NCI-H1048 (cell line): Measurements from ENCODE around the gene JUP.
"Not testable (repeated sequence)": the region's sequence is repeated elsewhere in the genome, so short reads cannot be mapped to it uniquely, and the experiment has no call there.

Experiments
- DNase-seq: peaks from one replicate; lab custom pipeline; 2025; lab: John Stamatoyannopoulos, UW

Gene JUP

DNA sequence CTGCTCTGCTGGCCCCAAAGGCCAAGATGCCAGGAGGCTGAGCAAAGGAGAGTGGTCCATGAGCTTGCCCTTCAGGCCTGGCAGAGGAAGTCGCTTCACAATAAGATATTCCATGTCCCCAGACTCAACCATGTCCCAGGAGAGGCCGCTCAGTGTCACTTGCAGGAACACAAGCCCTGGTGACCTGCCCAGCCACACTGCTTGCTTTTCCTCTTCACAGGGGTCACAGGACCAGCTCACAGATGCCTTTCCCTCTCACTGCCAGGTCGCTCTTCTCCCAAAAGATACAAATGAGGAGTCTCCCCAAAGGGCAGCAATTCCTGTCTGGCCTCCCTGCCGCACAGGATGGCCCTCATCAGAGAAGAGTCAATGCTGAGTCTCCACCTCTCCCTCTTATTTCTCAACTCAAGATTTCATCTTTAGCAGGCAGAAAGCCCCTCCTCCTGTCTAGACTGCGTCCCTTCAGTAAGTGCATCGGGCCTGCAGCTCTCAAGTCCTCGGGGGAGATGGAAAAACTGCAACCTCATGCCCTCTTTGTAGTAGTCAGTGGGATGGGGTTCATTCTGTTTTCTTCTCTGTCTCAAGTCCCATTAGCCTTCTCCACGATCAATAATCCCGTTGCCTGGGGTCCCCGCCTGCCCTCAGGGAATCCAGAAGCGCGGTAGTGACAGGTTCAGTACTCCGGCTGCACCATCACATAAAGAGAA lies 5.0 kb downstream of the JUP start:
- no peak for DNase-seq

DNA sequence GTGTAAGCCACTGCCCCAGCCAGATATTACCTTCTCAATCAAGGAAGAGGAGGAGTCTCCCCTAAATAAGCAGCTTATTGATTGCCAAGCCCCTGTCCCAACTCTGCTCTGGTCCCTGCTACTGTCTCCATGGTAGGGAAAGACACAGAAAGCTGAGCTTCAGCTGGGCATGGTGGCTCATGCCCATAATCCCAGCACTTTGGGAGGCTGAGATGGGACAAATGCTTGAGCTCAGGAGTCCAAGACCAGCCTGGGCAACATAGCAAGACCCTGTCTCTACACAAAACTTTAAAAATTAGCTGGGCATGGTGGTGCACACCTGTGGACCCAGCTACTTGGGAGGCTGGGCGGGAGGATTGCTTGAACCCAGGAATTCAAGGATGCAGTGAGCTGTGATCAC lies 6.6 kb downstream of the JUP start:
- DNase-seq, result no peak

DNA sequence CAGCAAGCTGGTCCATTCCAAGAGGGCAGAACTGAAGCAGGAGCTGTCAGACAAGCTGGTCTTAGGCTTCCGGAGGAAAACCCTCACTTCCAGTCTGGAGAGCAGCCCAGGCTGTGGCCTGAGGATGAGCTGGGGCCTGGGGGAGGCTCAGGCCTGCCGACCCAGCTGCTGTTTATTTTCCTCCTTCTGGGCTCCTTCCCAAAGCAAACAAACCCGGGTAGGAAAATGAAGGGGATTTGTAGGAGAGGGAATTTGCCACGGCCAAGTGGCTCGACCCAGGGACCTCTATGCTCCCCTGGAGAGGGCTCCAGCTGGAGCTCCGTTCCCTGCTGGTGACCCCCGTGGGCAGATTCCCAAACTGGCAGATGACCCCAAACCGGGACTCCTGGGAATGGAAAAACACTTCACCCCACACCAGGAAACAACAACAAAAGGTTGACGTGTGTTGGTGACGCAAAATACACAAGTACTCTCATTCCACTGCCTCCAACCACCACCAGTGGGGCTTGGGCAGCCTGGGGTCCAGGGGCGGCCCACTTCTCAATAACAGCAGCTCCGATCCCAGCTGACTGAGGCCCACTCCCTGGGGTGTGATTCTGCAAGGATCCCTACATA lies 8.8 kb downstream of the JUP start:
- DNase-seq, result no peak

GRCh38 chr17:41777157-41777573 lies 9.3 kb downstream of the JUP start:
- no peak for DNase-seq

GRCh38 chr17:41776262-41776900 lies 10.1 kb downstream of the JUP start:
- DNase-seq, result not testable (repeated sequence)

GRCh38 chr17:41775394-41776226 lies 10.9 kb downstream of the JUP start:
- no peak for DNase-seq

DNA sequence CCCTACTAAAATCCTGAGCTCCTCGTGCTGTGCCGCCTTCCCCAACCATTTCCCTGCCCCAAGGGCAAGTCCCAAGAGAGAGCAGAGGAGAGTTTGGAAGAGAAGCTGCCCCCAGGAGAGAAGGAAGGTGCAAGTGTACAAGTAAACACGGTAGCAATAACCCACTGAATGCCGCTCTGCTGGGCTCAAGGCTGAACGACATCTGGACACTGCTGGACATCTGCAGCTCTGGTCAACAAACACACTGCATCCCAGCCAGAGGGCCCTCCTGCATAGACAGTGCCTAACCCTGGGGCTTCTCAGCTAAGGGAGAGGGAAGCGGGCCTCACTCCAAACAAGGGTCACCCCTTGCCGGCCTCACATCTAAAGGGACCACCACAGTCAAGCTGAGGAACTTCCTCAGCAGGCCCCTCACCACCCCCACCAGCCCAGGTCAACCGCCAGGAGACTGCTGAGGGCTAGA lies 12.7 kb downstream of the JUP start:
- DNase-seq, result no peak

- DNase-seq, result no peak
Observed at GRCh38 chr17:41773190-41773588, 13.3 kb downstream of the JUP start.

DNA sequence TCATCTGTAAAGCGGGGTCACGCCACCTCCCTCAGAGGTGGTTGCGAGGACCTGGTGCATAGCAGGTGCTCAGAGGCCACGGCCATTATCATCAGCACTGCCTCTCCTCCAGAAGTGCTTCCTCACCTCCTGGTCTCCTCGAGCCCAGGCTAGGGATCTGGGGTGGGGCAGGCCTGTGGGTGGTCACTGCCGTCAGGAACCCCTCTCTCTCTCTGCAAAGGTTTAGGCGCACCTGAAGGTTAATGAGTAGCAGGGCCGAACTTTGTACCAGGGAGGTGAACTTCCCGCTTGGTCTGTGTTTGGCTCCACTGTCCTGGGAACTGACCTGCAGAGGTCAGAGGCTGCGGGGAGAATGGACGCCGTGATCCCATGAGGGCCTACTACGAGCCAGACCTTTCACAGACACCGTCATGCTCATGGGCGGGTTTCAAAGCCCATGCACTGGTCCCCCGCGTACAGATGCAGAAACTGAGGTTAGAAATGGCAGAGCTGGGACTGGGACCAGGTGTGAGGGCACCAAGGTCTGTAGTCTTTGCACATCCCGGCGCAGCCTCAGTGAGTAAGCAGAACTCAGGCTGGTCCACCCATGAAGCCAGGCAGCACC lies 13.8 kb downstream of the JUP start:
- DNase-seq, result no peak

DNA sequence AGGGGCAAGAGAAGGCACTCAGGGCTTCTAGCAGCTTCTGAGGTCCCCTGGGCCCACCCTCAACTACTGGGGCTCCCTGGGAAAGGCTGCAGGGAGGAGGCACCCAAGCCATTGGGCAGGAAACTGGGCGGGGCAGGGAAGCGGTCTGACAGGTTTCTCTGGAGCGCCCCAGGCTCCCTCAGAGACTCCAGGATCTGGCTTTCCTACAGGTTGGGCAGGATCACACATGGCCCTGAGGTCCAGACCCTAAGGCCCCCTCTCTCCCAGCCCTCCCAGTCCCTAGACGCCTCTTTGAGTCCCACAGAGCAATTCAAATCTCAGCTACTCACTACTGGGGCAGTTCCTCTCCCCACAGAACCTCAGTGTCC lies 14.3 kb downstream of the JUP start:
- DNase-seq, result no peak

- DNase-seq, result no peak
Observed at GRCh38 chr17:41771389-41772206, 14.9 kb downstream of the JUP start.

DNA sequence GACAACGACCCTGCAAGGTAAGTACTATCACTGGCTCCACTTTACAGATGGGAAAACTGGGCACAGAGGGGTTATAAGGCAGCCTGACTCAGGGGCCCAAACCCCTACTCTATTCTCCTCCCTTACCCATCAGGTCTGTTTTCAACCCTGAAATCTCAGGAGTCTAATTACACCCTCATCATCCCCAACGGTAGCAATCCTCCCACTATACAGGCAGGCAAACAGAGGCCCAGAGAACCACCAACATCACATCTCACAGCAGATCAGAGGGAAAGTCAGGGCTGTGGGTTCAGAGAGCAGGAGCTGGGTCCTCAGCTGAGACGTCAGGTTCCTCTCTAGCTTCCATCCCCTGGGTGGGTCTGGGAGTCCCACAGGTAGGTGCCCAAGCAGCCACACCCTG lies 16.5 kb downstream of the JUP start:
- DNase-seq, result no peak

GRCh38 chr17:41769346-41769862 lies 17.1 kb downstream of the JUP start:
- no peak for DNase-seq

DNA sequence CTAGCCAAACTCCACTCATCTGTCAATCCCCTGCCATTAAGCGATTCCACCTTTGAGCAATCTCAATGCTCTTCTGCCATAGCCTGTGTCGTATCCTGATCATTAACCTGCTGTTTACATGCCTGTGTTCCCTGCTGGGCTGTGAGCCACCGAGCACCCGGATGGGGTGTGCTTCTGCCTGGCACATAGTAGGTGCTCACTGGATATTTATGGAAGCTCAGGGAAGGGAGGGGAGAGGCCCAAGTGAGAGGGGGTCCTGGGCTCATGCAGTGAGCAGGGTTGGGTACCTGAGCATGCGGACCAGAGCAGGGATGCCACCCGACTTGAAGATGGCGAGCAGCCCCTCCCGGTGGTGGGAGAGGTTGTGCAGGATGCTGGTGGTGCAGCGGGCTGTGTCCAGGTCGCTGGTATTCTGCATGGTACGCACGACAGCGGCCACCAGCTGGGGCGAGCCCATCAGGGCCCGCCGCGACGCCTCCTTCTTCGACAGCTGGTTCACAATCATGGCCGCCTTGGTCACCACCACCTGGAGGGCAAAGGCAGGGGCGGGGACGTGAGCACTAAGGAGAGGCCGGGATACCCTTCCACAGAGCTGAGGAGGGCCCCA lies 17.7 kb downstream of the JUP start:
- no peak for DNase-seq

DNA sequence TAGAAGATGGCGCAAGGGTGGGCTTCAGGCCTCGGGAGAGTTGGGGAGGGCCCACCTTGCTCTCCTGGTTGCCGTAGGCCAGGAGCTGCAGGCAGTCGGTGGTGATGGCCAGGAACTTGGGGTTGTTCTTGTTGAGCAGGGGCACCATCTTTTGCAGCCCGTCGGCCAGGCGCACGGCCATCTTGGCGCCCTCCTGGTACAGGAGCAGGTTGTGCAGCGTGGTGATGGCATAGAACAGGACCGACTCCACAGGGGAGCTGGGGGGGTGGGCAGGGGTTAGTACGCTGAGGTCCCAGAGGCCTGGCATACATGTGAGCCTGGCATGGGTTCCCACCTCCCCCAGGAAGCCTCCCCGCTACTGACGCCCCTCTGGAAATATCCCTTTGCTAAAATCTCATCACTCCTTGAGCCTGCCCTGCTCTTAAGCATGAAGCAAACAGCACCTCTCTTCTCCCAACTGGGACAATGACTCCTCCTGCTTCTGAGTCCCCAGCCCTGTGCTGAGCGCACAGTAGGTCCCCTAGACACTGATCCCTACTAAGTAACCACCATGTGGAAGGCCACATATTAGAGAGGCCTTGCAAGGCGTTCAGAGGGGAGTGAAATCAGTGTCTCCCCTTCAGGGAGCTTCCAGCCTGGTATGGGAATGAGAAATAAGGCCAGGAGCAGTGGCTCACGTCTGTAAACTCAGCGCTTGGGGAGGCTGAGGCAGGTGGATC lies 19.0 kb downstream of the JUP start:
- no peak for DNase-seq

DNA sequence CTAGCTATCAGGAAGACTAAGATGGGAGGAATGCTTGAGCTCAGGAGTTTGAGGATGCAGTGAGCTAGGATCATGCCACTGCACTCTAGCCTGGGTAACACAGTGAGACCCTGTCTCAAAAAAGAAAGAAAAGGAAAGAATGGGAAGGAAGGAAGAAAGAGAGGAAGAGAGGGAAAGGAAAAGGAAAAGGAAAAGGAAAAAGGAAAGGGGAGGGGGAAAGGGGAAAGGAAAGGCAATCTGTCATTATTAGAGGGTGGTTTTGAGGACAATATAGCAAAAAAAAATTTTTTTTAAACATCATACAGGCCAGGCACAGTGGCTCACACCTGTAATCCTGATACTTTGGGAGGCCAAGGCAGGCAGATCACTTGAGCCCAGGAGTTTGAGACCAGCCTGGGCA lies 20.4 kb downstream of the JUP start:
- DNase-seq, result no peak

DNA sequence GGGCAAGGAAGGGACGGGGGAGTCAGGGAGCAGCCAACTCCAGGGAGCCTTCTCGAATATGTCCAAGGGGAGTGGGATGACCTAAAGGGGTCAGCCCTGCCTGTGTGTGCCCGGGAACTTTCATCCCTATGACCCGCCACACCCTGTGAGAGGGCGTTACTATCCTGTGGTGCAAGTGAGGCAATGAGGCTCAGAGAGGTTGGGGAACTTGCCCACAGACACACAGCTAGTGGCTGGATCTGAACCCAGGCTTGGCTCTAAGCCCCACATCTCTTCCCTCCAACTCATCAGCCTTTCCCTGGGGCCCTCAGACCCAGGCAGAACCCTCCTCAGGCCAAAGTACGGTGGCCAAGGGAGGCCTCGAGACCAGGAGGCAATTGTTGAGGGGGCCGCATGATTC lies 23.2 kb downstream of the JUP start:
- DNase-seq, result no peak

DNA sequence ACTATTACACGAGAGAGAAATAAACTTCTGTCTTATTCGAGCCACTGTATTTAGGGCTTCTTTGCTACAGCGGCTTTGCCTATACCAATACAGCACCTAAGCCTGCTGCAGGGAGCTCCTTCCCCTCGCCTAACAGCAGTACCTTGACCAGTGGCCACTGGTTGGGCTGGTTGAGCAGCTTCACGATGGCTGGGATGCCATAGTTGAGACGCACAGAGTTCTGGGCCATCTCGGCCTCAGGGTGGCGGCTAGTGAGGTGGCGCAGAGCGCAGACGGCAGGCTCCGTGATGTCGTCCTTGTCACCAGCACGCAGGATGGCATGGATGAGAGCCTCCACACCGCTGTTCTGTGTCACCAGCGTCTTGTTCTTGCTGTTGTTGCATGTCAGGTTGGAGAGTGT lies 23.7 kb downstream of the JUP start:
- DNase-seq, result no peak

DNA sequence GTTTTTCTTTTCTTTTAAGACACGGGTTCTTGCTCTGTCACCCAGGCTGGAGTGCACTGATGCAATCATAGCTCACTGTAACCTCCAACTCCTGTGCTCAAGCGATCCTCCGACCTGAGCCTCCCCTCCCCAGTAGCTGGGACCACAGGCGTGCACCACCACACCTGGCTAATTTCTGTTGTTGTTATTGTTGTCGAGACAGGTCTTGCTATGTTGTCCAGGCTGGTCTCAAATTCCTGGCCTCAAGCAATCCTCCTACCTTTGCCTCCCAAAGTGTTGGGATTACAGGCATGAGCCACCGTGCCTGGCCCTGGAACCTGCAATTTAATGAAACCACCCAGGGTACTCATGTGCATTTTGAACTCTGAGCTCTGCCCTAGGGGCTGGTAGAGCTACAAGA lies 24.1 kb downstream of the JUP start:
- no peak for DNase-seq

DNA sequence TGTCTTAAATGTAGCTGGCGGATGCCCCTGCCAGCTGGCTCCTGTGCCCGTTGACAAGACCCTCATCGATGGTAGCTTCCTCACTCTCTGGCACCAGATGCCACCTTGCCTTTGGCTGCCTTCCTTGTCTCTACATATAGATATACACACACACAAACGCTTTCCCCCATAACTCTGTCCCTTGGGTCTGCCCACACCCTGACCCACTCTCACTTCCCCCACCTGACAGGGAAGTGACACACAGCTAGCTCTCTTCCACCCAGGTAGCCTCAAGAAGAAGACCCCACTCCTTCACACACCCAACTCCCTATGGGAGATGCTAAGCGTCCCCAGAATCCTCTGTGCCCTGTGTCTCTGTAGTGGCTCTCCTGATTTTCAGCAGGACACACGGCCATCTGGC lies 25.6 kb downstream of the JUP start:
- DNase-seq, result no peak
